Measurements from ENCODE around the gene TNS1. TPM values are rescaled to one million over a fixed set of nuclear protein-coding genes. Genes with fewer than 3 reads are reported as not detected.

Gene TNS1
- total RNA-seq, 1 donor from 2014 or later: 14.5 TPM

GRCh38 chr2:217823626-217824025 lies 179.2 kb downstream of the TNS1 start:
- no peaks in the 10 kb centered on the region for H3K36me3 Mint-ChIP-seq (ENCODE audit: low read depth)
- no peak overlapping the region for H3K27ac Mint-ChIP-seq (ENCODE audit: unreplicated experiment)
- no peak for TF ChIP-seq CTCF (conservative IDR thresholded peaks at IDR 0.05)
- no peak for DNase-seq (ENCODE audit: low read depth, low spot score)
- H3K4me1 Mint-ChIP-seq: peaks cover 37% of the 10 kb centered on the region
- no peaks in the 10 kb centered on the region for H3K9me3 Mint-ChIP-seq
- H3K27me3 Mint-ChIP-seq (ENCODE audit: low read depth): no peaks in the 10 kb centered on the region
- H3K4me3 Mint-ChIP-seq: no peak overlapping the region

- TF ChIP-seq CTCF (conservative IDR thresholded peaks at IDR 0.05): no peak
- peak overlapping the region; percentile 58 for H3K27ac Mint-ChIP-seq (ENCODE audit: unreplicated experiment)
- DNase-seq (ENCODE audit: low read depth, low spot score): no peak
- H3K4me3 Mint-ChIP-seq: no peak overlapping the region
- no peaks in the 10 kb centered on the region for H3K36me3 Mint-ChIP-seq (ENCODE audit: low read depth)
- H3K4me1 Mint-ChIP-seq: peaks cover 37% of the 10 kb centered on the region
- H3K9me3 Mint-ChIP-seq: no peaks in the 10 kb centered on the region
- H3K27me3 Mint-ChIP-seq (ENCODE audit: low read depth): no peaks in the 10 kb centered on the region
Measured at GRCh38 chr2:217822296-217823252, 180.2 kb downstream of the TNS1 start.

- Mint-ChIP-seq H3K4me3 (no peak overlapping the region), H3K27ac (ENCODE audit: unreplicated experiment) (peak overlapping the region; percentile 58), H3K9me3 (no peaks in the 10 kb centered on the region), H3K36me3 (ENCODE audit: low read depth) (no peaks in the 10 kb centered on the region), H3K27me3 (ENCODE audit: low read depth) (no peaks in the 10 kb centered on the region), H3K4me1 (peaks cover 37% of the 10 kb centered on the region)
- no peak for DNase-seq (ENCODE audit: low read depth, low spot score)
- no peak for TF ChIP-seq CTCF (conservative IDR thresholded peaks at IDR 0.05)
Measured at GRCh38 chr2:217821536-217822147, 181.2 kb downstream of the TNS1 start.

GRCh38 chr2:217820904-217821303 lies 181.9 kb downstream of the TNS1 start:
- peak overlapping the region; percentile 58 for H3K27ac Mint-ChIP-seq (ENCODE audit: unreplicated experiment)
- no peak for TF ChIP-seq CTCF (conservative IDR thresholded peaks at IDR 0.05)
- no peaks in the 10 kb centered on the region for H3K36me3 Mint-ChIP-seq (ENCODE audit: low read depth)
- H3K4me1 Mint-ChIP-seq: peaks cover 45% of the 10 kb centered on the region
- no peaks in the 10 kb centered on the region for H3K9me3 Mint-ChIP-seq
- H3K4me3 Mint-ChIP-seq: no peak overlapping the region
- H3K27me3 Mint-ChIP-seq (ENCODE audit: low read depth): no peaks in the 10 kb centered on the region
- no peak for DNase-seq (ENCODE audit: low read depth, low spot score)

- no peaks in the 10 kb centered on the region for H3K27me3 Mint-ChIP-seq (ENCODE audit: low read depth)
- no peak for TF ChIP-seq CTCF (conservative IDR thresholded peaks at IDR 0.05)
- H3K36me3 Mint-ChIP-seq (ENCODE audit: low read depth): no peaks in the 10 kb centered on the region
- H3K4me3 Mint-ChIP-seq: no peak overlapping the region
- no peak for DNase-seq (ENCODE audit: low read depth, low spot score)
- H3K9me3 Mint-ChIP-seq: no peaks in the 10 kb centered on the region
- H3K27ac Mint-ChIP-seq (ENCODE audit: unreplicated experiment): no peak overlapping the region
- peaks cover 49% of the 10 kb centered on the region for H3K4me1 Mint-ChIP-seq
Measured at GRCh38 chr2:217820091-217820819, 182.5 kb downstream of the TNS1 start.

Measured in neural crest cell (in vitro differentiated cells).